HCT116 (cell line): ENCODE measurements around the gene AQP6. TPM values are rescaled to one million over a fixed set of nuclear protein-coding genes. Genes with fewer than 3 reads are reported as not detected.

Source experiments
- ATAC-seq: fragments of 200-7000 bp; cut with Tn5 transposase; 2 replicates; pipeline ENCODE4 v1.9.1; 2020; ENCODE audit warnings: mild to moderate bottlenecking, moderate library complexity
- BruUV-seq: library from RNA; stranded (reverse); fragments of 400-500 nt; replicated peaks from 2 replicates; lab custom pipeline; 2021; lab: Mats Ljungman, UMichigan
- CTCF ChIA-PET: fragments of 300-600 bp; sonication (Branson Sonifier 250); formaldehyde crosslinking; loops from one replicate; lab custom pipeline; 2021; ENCODE audit warnings: antibody characterized with exemption; lab: Charles Lee
- POLR2A ChIA-PET: fragments of 300-600, 350-600 bp; sonication (Branson Sonifier 250); formaldehyde crosslinking; loops from one replicate; lab custom pipeline; 2021; ENCODE audit warnings: antibody characterized with exemption; lab: Charles Lee
- RAD21 ChIA-PET, 2 experiments: fragments of 300-600 bp; sonication (Branson Sonifier 250); formaldehyde crosslinking; loops; one replicate each; lab custom pipeline; 2023; ENCODE audit warnings: low total read pairs in 2 of 2; ENCODE audit not compliant: uncharacterized antibody in 2 of 2, unreplicated experiment in 2 of 2, low non-redundant PET in 1 of 2; lab: Charles Lee
- DNase-seq: peaks from one replicate; pipeline ENCODE4 v3.0.0-alpha.2; 2010; ENCODE audit warnings: low read depth, low spot score
- H2AFZ ChIP-seq: fragments of 200-600 bp; shearing (Covaris generic), sonication (generic); 2 replicates; pipeline ENCODE4 v1.6.1; 2017; ENCODE audit warnings: low read depth, mixed run types, mixed read lengths, antibody characterized with exemption, low read length; ENCODE audit not compliant: poor library complexity, severe bottlenecking
- H3K27ac ChIP-seq: 2 replicates; pipeline ENCODE4 v1.5.1; 2012; ENCODE audit warnings: low read depth, low read length
- H3K27me3 ChIP-seq: fragments of 200-600 bp; sonication (generic); 2 replicates; pipeline ENCODE4 v1.6.1; 2016; ENCODE audit warnings: mixed run types, low read length, mixed read lengths; ENCODE audit not compliant: insufficient read depth
- H3K36me3 ChIP-seq, 2 experiments: fragments of 200-500 bp in 1 of 2; fragments of 200-600 bp in 1 of 2; sonication (Bioruptor generic) in 1 of 2; sonication (generic) in 1 of 2; 2 replicates each; pipeline versions ENCODE4 v1.5.1 to v1.6.1; 2014 to 2016; ENCODE audit warnings: low read length in 2 of 2, inconsistent platforms in 1 of 2, mixed read lengths in 1 of 2, mixed run types in 1 of 2; ENCODE audit not compliant: insufficient read depth in 2 of 2, control insufficient read depth in 1 of 2
- H3K4me1 ChIP-seq, 2 experiments: fragments of 200-600 bp in 1 of 2; sonication (generic) in 1 of 2; 2 replicates each; pipeline versions ENCODE4 v1.5.1 to v1.6.1; 2012 to 2017; ENCODE audit warnings: low read length in 2 of 2, inconsistent platforms in 1 of 2, mild to moderate bottlenecking in 1 of 2, mixed read lengths in 1 of 2, mixed run types in 1 of 2, moderate library complexity in 1 of 2; ENCODE audit not compliant: insufficient read depth in 2 of 2, control insufficient read depth in 1 of 2
- H3K4me2 ChIP-seq: fragments of 200-600 bp; sonication (generic); 2 replicates; pipeline ENCODE4 v1.6.1; 2017; ENCODE audit warnings: mixed run types, low read length, mixed read lengths
- H3K4me3 ChIP-seq, 2 experiments: fragments of 200-600 bp in 1 of 2; sonication (generic) in 1 of 2; replicated peaks in 1 of 2; 2 replicates each; pipeline ENCODE4 v1.5.1; 2011 to 2016; ENCODE audit warnings: low read length in 2 of 2, control low read depth in 1 of 2, low read depth in 1 of 2, mild to moderate bottlenecking in 1 of 2, mixed read lengths in 1 of 2, mixed run types in 1 of 2
- H3K79me2 ChIP-seq: fragments of 200-600 bp; sonication (generic); 2 replicates; pipeline ENCODE4 v1.6.1; 2017; ENCODE audit warnings: mild to moderate bottlenecking, mixed run types, low read length, moderate library complexity, mixed read lengths; ENCODE audit not compliant: insufficient read depth
- H3K9ac ChIP-seq: fragments of 200-600 bp; sonication (generic); 2 replicates; pipeline ENCODE4 v1.6.1; 2016; ENCODE audit warnings: low read length, mixed read lengths
- H3K9me2 ChIP-seq: fragments of 200-600 bp; sonication (generic), shearing (Covaris generic); 2 replicates; pipeline ENCODE4 v1.6.1; 2017; ENCODE audit warnings: mixed run types, mild to moderate bottlenecking, moderate library complexity; ENCODE audit not compliant: insufficient read depth
- H3K9me3 ChIP-seq, 2 experiments: fragments of 200-500 bp in 1 of 2; fragments of 200-600 bp in 1 of 2; sonication (Bioruptor generic) in 1 of 2; sonication (generic) in 1 of 2; 2 replicates each; pipeline ENCODE4 v1.6.1; 2014 to 2017; ENCODE audit warnings: low read length in 2 of 2, mixed read lengths in 2 of 2, inconsistent platforms in 1 of 2, low read depth in 1 of 2, mild to moderate bottlenecking in 1 of 2, mixed run types in 1 of 2, moderate library complexity in 1 of 2; ENCODE audit not compliant: control insufficient read depth in 1 of 2, insufficient read depth in 1 of 2
- H4K20me1 ChIP-seq: fragments of 200-600 bp; sonication (generic), shearing (Covaris generic); 2 replicates; pipeline ENCODE4 v1.6.1; 2017; ENCODE audit warnings: mixed run types, mild to moderate bottlenecking, moderate library complexity; ENCODE audit not compliant: insufficient read depth
- CEBPB ChIP-seq: IDR thresholded peaks from 2 replicates; pipeline ENCODE4 v1.6.1; 2012; ENCODE audit warnings: low read depth
- CTCF ChIP-seq, 3 experiments: fragments of 200-600 bp in 1 of 3; sonication (generic) in 1 of 3; IDR thresholded peaks in 2 of 3; conservative IDR thresholded peaks in 1 of 3; 2 replicates each; pipeline ENCODE4 v1.5.1; 2012 to 2017; ENCODE audit warnings: low read depth in 2 of 3, low read length in 2 of 3, antibody characterized with exemption in 1 of 3, borderline replicate concordance in 1 of 3, control low read depth in 1 of 3, mild to moderate bottlenecking in 1 of 3, mixed read lengths in 1 of 3, mixed run types in 1 of 3, moderate library complexity in 1 of 3; ENCODE audit not compliant: insufficient read depth in 1 of 3
- EGR1 ChIP-seq: IDR thresholded peaks from 2 replicates; pipeline ENCODE4 v1.6.1; 2012; ENCODE audit warnings: low read depth
- ELF1 ChIP-seq: IDR thresholded peaks from 2 replicates; pipeline ENCODE4 v1.6.1; 2012; ENCODE audit warnings: low read depth, borderline replicate concordance
- EZH2 ChIP-seq: fragments of 200-600 bp; sonication (generic); IDR thresholded peaks from 2 replicates; pipeline ENCODE4 v1.6.1; 2017; ENCODE audit warnings: antibody characterized with exemption, mixed run types
- EZH2phosphoT487 ChIP-seq: fragments of 200-600 bp; IDR thresholded peaks from 2 replicates; pipeline ENCODE4 v1.6.1; 2018; ENCODE audit warnings: antibody characterized with exemption, borderline replicate concordance
- JUND ChIP-seq: IDR thresholded peaks from 2 replicates; pipeline ENCODE4 v1.6.1; 2012
- MAX ChIP-seq: IDR thresholded peaks from 2 replicates; pipeline ENCODE4 v1.6.1; 2012
- POLR2A ChIP-seq: IDR thresholded peaks from 2 replicates; pipeline ENCODE4 v1.7.0; 2011; ENCODE audit warnings: borderline replicate concordance; ENCODE audit not compliant: insufficient read depth, insufficient read length; ENCODE audit errors: extremely low read depth
- POLR2AphosphoS5 ChIP-seq: IDR thresholded peaks from 2 replicates; pipeline ENCODE4 v1.6.1; 2011; ENCODE audit warnings: mild to moderate bottlenecking, low read depth, low read length, moderate library complexity
- SIN3A ChIP-seq: IDR thresholded peaks from 2 replicates; pipeline ENCODE4 v1.6.1; 2012; ENCODE audit warnings: low read depth
- SP1 ChIP-seq: IDR thresholded peaks from 2 replicates; pipeline ENCODE4 v1.6.1; 2012; ENCODE audit warnings: low read depth
- ZFX ChIP-seq: fragments of 450-650 bp; IDR thresholded peaks from 2 replicates; pipeline ENCODE4 v1.6.1; 2017
- ZNF274 ChIP-seq: fragments of 200-500 bp; sonication (Bioruptor generic); IDR thresholded peaks from 2 replicates; pipeline ENCODE4 v1.6.1; 2014; ENCODE audit warnings: mild to moderate bottlenecking, low read depth, low read length, inconsistent platforms
- intact Hi-C: fragments of 100-400 bp; cut with micrococcal nuclease; formaldehyde crosslinking; loops from 2 replicates; pipeline ENCODE4 v1.10.0; 2022
- total RNA-seq: library from RNA; stranded (reverse); gene quantifications from one replicate; pipeline ENCODE4 v1.2.1, GENCODE V29; 2021; ENCODE audit not compliant: unreplicated experiment

AQP6 gene
- total RNA-seq, 1 experiment from 2014 or later = not detected

DNA sequence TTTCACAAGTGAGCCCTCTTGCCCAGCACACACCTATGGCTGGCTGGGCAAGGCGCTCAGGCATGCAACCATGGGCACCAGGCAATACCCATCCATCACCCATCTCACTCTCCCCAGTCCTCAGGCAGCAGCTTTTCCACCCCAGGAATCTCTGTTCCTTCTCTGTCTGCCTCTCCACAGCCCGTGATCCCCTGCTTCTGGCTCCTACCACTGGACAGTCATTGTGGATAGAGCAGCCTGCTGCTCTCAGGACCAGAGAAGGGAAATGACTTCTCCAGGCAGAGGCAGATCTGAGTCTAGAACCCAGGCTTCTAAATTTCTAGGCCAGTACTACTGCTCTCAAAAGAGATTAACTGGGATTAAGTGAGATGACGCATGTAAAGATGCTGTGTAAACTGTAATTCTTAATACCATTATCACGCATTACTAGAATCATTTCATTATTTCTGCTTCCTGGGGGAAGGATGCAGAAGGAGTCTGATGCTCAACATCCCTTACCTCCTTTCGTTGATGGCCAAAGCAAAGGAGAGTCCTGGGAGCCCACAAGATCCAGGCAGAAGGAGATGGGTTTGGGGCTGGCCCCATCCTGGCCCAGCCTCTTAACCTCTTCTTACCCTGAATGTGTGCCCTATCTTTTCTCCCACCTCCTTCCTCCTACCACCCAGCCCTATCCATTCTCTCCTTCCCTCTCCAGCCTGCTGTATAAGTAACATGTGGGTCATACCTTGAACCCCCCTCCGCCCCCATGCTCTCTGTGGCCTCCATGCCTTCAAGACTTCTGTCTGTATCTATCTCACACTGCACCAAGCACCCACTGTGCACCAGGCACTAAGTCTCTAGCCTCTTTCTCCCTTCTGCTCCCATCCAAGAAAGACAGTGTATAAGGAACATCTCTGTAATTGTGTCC is 15.8 kb upstream of the AQP6 start:
- H3K4me2 ChIP-seq = no peak overlapping the region
- BruUV-seq = no TSS peak
- no peaks in the 10 kb centered on the region for H3K9me3 ChIP-seq
- no peaks in the 10 kb centered on the region for H4K20me1 ChIP-seq
- ATAC-seq (no peak), DNase-seq (no peak)
- H3K9ac ChIP-seq = no peak overlapping the region
- H3K4me3 ChIP-seq = no peak overlapping the region
- intact Hi-C loops = no loop called here
- POLR2A ChIA-PET = no interaction called here
- no peaks in the 10 kb centered on the region for H3K36me3 ChIP-seq
- no peaks in the 10 kb centered on the region for H3K9me2 ChIP-seq
- no peak overlapping the region for H2AFZ ChIP-seq
- TF ChIP-seq CEBPB (no peak), POLR2AphosphoS5 (no peak), EZH2phosphoT487 (no peak), CTCF (IDR thresholded peaks at IDR 0.05 in 2 of 3, conservative IDR thresholded peaks at IDR 0.05 in 1 of 3; ENCODE audit: borderline replicate concordance in 1 of 3, insufficient read depth in 1 of 3, low read depth in 2 of 3, low read length in 2 of 3) (no peak), SP1 (no peak), EZH2 (no peak), ZFX (no peak), MAX (no peak), SIN3A (no peak), JUND (no peak), EGR1 (no peak), ELF1 (no peak), POLR2A (no peak), ZNF274 (no peak)
- no peak overlapping the region for H3K27ac ChIP-seq
- CTCF ChIA-PET = interaction anchor here (3.6 to 3.7 kb wide), 2 partner anchors 11 kb away, joined by 25 to 32 read pairs; no protein-coding TSS in a partner anchor
- H3K27me3 ChIP-seq = no peaks in the 10 kb centered on the region
- no peaks in the 10 kb centered on the region for H3K79me2 ChIP-seq
- RAD21 ChIA-PET = no interaction called here
- H3K4me1 ChIP-seq = peaks cover 20 to 21% of the 10 kb centered on the region in 2 experiments
